ENCODE measurements around the gene PINK1.

The PINK1 gene

DNA sequence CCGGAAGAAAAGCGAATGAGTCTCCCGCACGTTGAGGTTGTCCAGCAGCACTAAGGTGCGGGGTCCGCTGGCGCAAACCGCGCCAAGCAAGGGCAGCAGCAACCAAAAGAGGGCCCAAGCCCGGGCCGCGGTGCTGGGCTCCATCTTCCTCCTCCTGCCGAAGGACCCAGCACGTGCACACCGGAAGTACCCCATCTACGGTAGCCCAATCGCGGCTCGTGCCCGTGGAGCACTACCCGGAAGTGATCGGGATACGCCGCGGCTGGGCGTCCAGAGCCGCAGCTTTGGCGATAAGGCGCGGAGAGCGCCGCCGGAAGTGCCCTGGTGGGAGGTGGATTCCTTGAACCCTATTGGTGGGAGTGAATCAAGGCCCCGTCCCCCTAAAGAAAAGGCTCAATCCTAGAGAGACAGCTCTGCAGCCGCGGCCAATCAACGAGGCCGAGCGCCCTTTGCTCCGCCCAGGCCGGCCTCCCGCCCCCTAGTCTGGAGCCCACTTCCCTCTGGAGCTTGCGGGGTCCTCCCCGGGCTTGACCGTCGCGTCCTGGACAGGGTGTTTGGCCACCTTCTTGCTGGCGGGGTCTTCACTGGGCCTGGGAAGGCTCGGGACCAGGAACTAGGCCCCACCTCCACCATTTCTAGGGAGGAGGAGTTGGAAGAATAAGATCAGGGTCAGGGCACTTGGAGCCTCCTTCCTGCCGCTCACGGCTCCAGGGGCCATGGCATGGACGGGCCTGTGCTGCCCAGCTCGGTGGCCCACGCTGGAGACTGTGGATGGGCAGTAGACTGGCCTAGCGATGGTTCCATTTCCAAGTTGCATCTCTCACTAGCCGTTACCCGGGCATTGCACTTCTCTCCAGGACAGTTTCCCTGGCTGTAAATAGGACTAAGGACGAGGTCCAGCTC lies 28.2 kb downstream of the PINK1 start, which contains the start of gene DDOST (continued):
- TF ChIP-seq ZNF23 (tag by site-specific recombination; IDR thresholded peaks at IDR 0.05; ENCODE audit: borderline replicate concordance) = no peak
- no peak for TF ChIP-seq ZNF324 (tag by site-specific recombination; IDR thresholded peaks at IDR 0.05)
- 0 out of 2 replicates have a peak, but pooled peaks have one; percentile 34 for TF ChIP-seq ZNF501 (tag by site-specific recombination; IDR thresholded peaks at IDR 0.05)
- TF ChIP-seq, protein P1, sequence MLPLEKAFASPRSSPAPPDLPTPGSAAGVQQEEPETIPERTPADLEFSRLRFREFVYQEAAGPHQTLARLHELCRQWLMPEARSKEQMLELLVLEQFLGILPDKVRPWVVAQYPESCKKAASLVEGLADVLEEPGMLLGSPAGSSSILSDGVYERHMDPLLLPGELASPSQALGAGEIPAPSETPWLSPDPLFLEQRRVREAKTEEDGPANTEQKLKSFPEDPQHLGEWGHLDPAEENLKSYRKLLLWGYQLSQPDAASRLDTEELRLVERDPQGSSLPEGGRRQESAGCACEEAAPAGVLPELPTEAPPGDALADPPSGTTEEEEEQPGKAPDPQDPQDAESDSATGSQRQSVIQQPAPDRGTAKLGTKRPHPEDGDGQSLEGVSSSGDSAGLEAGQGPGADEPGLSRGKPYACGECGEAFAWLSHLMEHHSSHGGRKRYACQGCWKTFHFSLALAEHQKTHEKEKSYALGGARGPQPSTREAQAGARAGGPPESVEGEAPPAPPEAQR (tag by site-specific recombination; IDR thresholded peaks at IDR 0.05) = no peak
- no peak for TF ChIP-seq ZNF274 (IDR thresholded peaks at IDR 0.05; ENCODE audit: low read length)
- no peak for TF ChIP-seq ZNF274 (tag by site-specific recombination; IDR thresholded peaks at IDR 0.05; ENCODE audit: borderline replicate concordance)
- TF ChIP-seq, protein P2, sequence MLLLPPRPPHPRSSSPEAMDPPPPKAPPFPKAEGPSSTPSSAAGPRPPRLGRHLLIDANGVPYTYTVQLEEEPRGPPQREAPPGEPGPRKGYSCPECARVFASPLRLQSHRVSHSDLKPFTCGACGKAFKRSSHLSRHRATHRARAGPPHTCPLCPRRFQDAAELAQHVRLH (tag by site-specific recombination; IDR thresholded peaks at IDR 0.05) = 0 out of 2 replicates have a peak, but pooled peaks have one; percentile 73
- TF ChIP-seq KLF1 (tag by site-specific recombination; IDR thresholded peaks at IDR 0.05) = no peak
- TF ChIP-seq, protein P3, sequence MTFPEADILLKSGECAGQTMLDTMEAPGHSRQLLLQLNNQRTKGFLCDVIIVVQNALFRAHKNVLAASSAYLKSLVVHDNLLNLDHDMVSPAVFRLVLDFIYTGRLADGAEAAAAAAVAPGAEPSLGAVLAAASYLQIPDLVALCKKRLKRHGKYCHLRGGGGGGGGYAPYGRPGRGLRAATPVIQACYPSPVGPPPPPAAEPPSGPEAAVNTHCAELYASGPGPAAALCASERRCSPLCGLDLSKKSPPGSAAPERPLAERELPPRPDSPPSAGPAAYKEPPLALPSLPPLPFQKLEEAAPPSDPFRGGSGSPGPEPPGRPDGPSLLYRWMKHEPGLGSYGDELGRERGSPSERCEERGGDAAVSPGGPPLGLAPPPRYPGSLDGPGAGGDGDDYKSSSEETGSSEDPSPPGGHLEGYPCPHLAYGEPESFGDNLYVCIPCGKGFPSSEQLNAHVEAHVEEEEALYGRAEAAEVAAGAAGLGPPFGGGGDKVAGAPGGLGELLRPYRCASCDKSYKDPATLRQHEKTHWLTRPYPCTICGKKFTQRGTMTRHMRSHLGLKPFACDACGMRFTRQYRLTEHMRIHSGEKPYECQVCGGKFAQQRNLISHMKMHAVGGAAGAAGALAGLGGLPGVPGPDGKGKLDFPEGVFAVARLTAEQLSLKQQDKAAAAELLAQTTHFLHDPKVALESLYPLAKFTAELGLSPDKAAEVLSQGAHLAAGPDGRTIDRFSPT (tag by site-specific recombination; IDR thresholded peaks at IDR 0.05) = peak; percentile 30; the same call in 1 of the 2 replicates
- no peak for TF ChIP-seq ZNF114 (tag by site-specific recombination; IDR thresholded peaks at IDR 0.05)
- TF ChIP-seq ZNF404 (tag by site-specific recombination; IDR thresholded peaks at IDR 0.05) = no peak
- TF ChIP-seq ZNF354C (tag by site-specific recombination; IDR thresholded peaks at IDR 0.05; ENCODE audit: borderline replicate concordance, low read depth) = no peak
- TF ChIP-seq ZNF311 (tag by site-specific recombination; IDR thresholded peaks at IDR 0.05; ENCODE audit: borderline replicate concordance) = no peak
- TF ChIP-seq ZBTB21 (tag by site-specific recombination; IDR thresholded peaks at IDR 0.05) = 0 out of 2 replicates have a peak, but pooled peaks have one; percentile 27
- no peak for TF ChIP-seq ZNF785 (tag by site-specific recombination; IDR thresholded peaks at IDR 0.05)
- peak; percentile 92 for TF ChIP-seq GLIS2 (tag by site-specific recombination; IDR thresholded peaks at IDR 0.05)
- no peak for TF ChIP-seq ZNF510 (tag by site-specific recombination; IDR thresholded peaks at IDR 0.05; ENCODE audit: insufficient replicate concordance)
- TF ChIP-seq KLF9 (tag by site-specific recombination; IDR thresholded peaks at IDR 0.05; ENCODE audit: low read depth) = peak; percentile 14; the same call in 1 of the 2 replicates
- no peak for TF ChIP-seq KLF10 (tag by site-specific recombination; IDR thresholded peaks at IDR 0.05)
- no peak for TF ChIP-seq GLI4 (tag by site-specific recombination; IDR thresholded peaks at IDR 0.05)
- peak; percentile 84 for TF ChIP-seq YY2 (tag by site-specific recombination; IDR thresholded peaks at IDR 0.05)
- TF ChIP-seq, protein P4, sequence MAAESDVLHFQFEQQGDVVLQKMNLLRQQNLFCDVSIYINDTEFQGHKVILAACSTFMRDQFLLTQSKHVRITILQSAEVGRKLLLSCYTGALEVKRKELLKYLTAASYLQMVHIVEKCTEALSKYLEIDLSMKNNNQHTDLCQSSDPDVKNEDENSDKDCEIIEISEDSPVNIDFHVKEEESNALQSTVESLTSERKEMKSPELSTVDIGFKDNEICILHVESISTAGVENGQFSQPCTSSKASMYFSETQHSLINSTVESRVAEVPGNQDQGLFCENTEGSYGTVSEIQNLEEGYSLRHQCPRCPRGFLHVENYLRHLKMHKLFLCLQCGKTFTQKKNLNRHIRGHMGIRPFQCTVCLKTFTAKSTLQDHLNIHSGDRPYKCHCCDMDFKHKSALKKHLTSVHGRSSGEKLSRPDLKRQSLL (tag by site-specific recombination; IDR thresholded peaks at IDR 0.05) = peak; percentile 67; the same call in 1 of the 2 replicates
- peak; percentile 51 for TF ChIP-seq ZXDB (tag by site-specific recombination; IDR thresholded peaks at IDR 0.05)
- TF ChIP-seq ZNF16 (tag by site-specific recombination; IDR thresholded peaks at IDR 0.05; ENCODE audit: low read depth) = no peak
- TF ChIP-seq, protein P5, sequence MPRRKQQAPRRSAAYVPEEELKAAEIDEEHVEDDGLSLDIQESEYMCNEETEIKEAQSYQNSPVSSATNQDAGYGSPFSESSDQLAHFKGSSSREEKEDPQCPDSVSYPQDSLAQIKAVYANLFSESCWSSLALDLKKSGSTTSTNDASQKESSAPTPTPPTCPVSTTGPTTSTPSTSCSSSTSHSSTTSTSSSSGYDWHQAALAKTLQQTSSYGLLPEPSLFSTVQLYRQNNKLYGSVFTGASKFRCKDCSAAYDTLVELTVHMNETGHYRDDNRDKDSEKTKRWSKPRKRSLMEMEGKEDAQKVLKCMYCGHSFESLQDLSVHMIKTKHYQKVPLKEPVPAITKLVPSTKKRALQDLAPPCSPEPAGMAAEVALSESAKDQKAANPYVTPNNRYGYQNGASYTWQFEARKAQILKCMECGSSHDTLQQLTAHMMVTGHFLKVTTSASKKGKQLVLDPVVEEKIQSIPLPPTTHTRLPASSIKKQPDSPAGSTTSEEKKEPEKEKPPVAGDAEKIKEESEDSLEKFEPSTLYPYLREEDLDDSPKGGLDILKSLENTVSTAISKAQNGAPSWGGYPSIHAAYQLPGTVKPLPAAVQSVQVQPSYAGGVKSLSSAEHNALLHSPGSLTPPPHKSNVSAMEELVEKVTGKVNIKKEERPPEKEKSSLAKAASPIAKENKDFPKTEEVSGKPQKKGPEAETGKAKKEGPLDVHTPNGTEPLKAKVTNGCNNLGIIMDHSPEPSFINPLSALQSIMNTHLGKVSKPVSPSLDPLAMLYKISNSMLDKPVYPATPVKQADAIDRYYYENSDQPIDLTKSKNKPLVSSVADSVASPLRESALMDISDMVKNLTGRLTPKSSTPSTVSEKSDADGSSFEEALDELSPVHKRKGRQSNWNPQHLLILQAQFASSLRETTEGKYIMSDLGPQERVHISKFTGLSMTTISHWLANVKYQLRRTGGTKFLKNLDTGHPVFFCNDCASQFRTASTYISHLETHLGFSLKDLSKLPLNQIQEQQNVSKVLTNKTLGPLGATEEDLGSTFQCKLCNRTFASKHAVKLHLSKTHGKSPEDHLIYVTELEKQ (tag by site-specific recombination; IDR thresholded peaks at IDR 0.05; ENCODE audit: borderline replicate concordance) = no peak
- TF ChIP-seq, protein P6, sequence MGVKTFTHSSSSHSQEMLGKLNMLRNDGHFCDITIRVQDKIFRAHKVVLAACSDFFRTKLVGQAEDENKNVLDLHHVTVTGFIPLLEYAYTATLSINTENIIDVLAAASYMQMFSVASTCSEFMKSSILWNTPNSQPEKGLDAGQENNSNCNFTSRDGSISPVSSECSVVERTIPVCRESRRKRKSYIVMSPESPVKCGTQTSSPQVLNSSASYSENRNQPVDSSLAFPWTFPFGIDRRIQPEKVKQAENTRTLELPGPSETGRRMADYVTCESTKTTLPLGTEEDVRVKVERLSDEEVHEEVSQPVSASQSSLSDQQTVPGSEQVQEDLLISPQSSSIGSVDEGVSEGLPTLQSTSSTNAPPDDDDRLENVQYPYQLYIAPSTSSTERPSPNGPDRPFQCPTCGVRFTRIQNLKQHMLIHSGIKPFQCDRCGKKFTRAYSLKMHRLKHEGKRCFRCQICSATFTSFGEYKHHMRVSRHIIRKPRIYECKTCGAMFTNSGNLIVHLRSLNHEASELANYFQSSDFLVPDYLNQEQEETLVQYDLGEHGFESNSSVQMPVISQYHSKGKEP (tag by site-specific recombination; IDR thresholded peaks at IDR 0.05) = no peak
- TF ChIP-seq SP7 (tag by site-specific recombination; IDR thresholded peaks at IDR 0.05) = peak; percentile 1; the same call in 1 of the 2 replicates
- TF ChIP-seq SALL2 (tag by site-specific recombination; IDR thresholded peaks at IDR 0.05; ENCODE audit: borderline replicate concordance) = no peak
- TF ChIP-seq RBAK (tag by site-specific recombination; IDR thresholded peaks at IDR 0.05) = no peak

All from HEK293 (cell line).